HepG2 (cell line): ENCODE results near the gene JMJD8. TPM values are rescaled to one million over a fixed set of nuclear protein-coding genes. Genes with fewer than 3 reads are reported as not detected.

ENCODE experiments used
- HDAC2 ChIP-seq: sonication (generic); formaldehyde crosslinking; IDR thresholded peaks from 2 replicates; pipeline ENCODE4 v1.4.0; 2020; ENCODE audit warnings: missing genetic modification reagents
- IKZF4 ChIP-seq: sonication (generic); formaldehyde crosslinking; IDR thresholded peaks from 2 replicates; pipeline ENCODE4 v1.5.1; 2020; ENCODE audit warnings: borderline replicate concordance, mild to moderate bottlenecking, low read depth, missing genetic modification reagents; ENCODE audit errors: not compliant biosample characterization
- SALL2 ChIP-seq: sonication (generic); formaldehyde crosslinking; IDR thresholded peaks from 2 replicates; pipeline ENCODE4 v1.8.1; 2023; ENCODE audit warnings: mild to moderate bottlenecking, missing genetic modification reagents, inconsistent platforms
- SYNCRIP ChIP-seq: fragments of 200-400 bp; formaldehyde crosslinking; IDR thresholded peaks from 2 replicates; pipeline ENCODE4 v1.6.1; 2018; ENCODE audit warnings: mild to moderate bottlenecking, low read depth, low read length; ENCODE audit not compliant: insufficient read depth
- TARDBP ChIP-seq: sonication (generic); formaldehyde crosslinking; IDR thresholded peaks from 2 replicates; pipeline ENCODE4 v1.8.0; 2022; ENCODE audit warnings: mild to moderate bottlenecking, missing genetic modification reagents
- U2AF2 ChIP-seq: fragments of 200-400 bp; formaldehyde crosslinking; IDR thresholded peaks from 2 replicates; pipeline ENCODE4 v1.6.1; 2017; ENCODE audit warnings: low read depth, mild to moderate bottlenecking, low read length
- YEATS4 ChIP-seq: sonication (generic); formaldehyde crosslinking; IDR thresholded peaks from 2 replicates; pipeline ENCODE4 v1.4.0; 2020; ENCODE audit warnings: missing genetic modification reagents, borderline replicate concordance
- polyA plus RNA-seq, 8 experiments: library from polyadenylated mRNA; depleted of rRNA in 3 of 8; stranded (reverse) in 7 of 8; unstranded in 1 of 8; fragments of >200 nt; fragmentation: Illumina TruSeq in 4 of 8; extraction: Trizol in 4 of 8; gene quantifications; 2 replicates each; pipeline versions ENCODE4 v1.2.1 to v1.2.3, GENCODE V29; 2011 to 2016; ENCODE audit warnings: low read depth in 4 of 8, missing spikeins in 1 of 8, mixed read lengths in 1 of 8; ENCODE audit not compliant: insufficient read depth in 1 of 8
- total RNA-seq, 5 experiments: library from RNA; depleted of rRNA; stranded (reverse); fragments of >200 nt; fragmentation: Illumina TruSeq; extraction: Trizol; gene quantifications; 2 replicates each; pipeline ENCODE4 v1.2.3, GENCODE V29; 2016; ENCODE audit warnings: low read depth in 1 of 5
- TF ChIP-seq, protein P1 (sequence below): sonication (generic); formaldehyde crosslinking; conservative IDR thresholded peaks from 2 replicates; pipeline ENCODE4 v1.8.1; 2023; ENCODE audit warnings: missing genetic modification reagents
- TF ChIP-seq, protein P2 (sequence below): sonication (generic); formaldehyde crosslinking; IDR thresholded peaks from 2 replicates; pipeline ENCODE4 v1.4.0; 2020; ENCODE audit warnings: missing genetic modification reagents
- TF ChIP-seq, protein P3 (sequence below): IDR thresholded peaks from 2 replicates; pipeline ENCODE4 v1.6.1; 2012; ENCODE audit warnings: inconsistent platforms
- TF ChIP-seq, protein P4 (sequence below): sonication (generic); formaldehyde crosslinking; IDR thresholded peaks from 2 replicates; pipeline ENCODE4 v1.5.1; 2020; ENCODE audit warnings: mild to moderate bottlenecking, missing genetic modification reagents, moderate library complexity
- TF ChIP-seq, protein P5 (sequence below): sonication (generic); formaldehyde crosslinking; IDR thresholded peaks from 2 replicates; pipeline ENCODE4 v1.9.0; 2021; ENCODE audit warnings: mild to moderate bottlenecking, missing genetic modification reagents

JMJD8 gene
- total and polyA plus RNA-seq, 2 of the 13 experiments (the other 11 are each of a cell fraction or from before 2014, with no cell fraction given) = 2.6 to 11.8 TPM

DNA sequence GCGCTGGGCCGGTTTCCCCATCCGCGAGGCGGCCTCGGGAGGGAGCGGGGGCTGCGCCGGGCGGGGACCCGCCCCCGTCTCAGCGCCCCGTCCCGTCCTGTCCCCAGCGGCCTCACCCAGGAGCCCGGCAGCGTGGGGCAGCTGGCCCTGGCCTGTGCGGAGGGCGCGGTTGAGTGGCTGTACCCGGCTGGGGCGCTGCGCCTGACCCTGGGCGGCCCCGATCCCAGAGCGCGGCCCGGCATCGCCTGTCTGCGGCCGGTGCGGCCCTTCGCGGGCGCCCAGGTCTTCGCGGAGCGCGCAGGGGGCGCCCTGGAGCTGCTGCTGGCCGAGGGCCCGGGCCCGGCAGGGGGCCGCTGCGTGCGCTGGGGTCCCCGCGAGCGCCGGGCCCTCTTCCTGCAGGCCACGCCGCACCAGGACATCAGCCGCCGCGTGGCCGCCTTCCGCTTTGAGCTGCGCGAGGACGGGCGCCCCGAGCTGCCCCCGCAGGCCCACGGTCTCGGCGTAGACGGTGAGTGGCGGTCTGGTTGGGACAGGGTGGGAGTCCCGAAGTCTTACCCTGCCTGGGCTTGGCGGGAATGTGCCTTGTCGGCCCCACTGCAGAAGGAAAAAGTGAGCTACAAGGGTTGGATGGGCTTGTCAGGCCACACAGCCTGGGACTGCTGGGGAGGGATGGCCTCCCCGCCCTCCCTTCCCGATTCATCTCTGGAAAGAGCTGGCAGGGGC, 31.5 kb upstream of the JMJD8 start (continued):
- TF ChIP-seq, protein P1, sequence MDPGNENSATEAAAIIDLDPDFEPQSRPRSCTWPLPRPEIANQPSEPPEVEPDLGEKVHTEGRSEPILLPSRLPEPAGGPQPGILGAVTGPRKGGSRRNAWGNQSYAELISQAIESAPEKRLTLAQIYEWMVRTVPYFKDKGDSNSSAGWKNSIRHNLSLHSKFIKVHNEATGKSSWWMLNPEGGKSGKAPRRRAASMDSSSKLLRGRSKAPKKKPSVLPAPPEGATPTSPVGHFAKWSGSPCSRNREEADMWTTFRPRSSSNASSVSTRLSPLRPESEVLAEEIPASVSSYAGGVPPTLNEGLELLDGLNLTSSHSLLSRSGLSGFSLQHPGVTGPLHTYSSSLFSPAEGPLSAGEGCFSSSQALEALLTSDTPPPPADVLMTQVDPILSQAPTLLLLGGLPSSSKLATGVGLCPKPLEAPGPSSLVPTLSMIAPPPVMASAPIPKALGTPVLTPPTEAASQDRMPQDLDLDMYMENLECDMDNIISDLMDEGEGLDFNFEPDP (CRISPR knock-in tag) = no peak
- TF ChIP-seq, protein P2, sequence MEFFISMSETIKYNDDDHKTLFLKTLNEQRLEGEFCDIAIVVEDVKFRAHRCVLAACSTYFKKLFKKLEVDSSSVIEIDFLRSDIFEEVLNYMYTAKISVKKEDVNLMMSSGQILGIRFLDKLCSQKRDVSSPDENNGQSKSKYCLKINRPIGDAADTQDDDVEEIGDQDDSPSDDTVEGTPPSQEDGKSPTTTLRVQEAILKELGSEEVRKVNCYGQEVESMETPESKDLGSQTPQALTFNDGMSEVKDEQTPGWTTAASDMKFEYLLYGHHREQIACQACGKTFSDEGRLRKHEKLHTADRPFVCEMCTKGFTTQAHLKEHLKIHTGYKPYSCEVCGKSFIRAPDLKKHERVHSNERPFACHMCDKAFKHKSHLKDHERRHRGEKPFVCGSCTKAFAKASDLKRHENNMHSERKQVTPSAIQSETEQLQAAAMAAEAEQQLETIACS = no peak
- TF ChIP-seq U2AF2 (no peak), SALL2 (CRISPR knock-in tag) (0 out of 2 replicates have a peak, but pooled peaks have one; percentile 7), IKZF4 (CRISPR knock-in tag) (no peak), YEATS4 (CRISPR knock-in tag) (peak; percentile 31; the same call in 1 of the 2 replicates), TARDBP (CRISPR knock-in tag) (0 out of 2 replicates have a peak, but pooled peaks have one; percentile 28), SYNCRIP (no peak), HDAC2 (CRISPR knock-in tag) (no peak)
- TF ChIP-seq, protein P3, sequence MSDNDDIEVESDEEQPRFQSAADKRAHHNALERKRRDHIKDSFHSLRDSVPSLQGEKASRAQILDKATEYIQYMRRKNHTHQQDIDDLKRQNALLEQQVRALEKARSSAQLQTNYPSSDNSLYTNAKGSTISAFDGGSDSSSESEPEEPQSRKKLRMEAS = 0 out of 2 replicates have a peak, but pooled peaks have one; percentile 3
- TF ChIP-seq, protein P4, sequence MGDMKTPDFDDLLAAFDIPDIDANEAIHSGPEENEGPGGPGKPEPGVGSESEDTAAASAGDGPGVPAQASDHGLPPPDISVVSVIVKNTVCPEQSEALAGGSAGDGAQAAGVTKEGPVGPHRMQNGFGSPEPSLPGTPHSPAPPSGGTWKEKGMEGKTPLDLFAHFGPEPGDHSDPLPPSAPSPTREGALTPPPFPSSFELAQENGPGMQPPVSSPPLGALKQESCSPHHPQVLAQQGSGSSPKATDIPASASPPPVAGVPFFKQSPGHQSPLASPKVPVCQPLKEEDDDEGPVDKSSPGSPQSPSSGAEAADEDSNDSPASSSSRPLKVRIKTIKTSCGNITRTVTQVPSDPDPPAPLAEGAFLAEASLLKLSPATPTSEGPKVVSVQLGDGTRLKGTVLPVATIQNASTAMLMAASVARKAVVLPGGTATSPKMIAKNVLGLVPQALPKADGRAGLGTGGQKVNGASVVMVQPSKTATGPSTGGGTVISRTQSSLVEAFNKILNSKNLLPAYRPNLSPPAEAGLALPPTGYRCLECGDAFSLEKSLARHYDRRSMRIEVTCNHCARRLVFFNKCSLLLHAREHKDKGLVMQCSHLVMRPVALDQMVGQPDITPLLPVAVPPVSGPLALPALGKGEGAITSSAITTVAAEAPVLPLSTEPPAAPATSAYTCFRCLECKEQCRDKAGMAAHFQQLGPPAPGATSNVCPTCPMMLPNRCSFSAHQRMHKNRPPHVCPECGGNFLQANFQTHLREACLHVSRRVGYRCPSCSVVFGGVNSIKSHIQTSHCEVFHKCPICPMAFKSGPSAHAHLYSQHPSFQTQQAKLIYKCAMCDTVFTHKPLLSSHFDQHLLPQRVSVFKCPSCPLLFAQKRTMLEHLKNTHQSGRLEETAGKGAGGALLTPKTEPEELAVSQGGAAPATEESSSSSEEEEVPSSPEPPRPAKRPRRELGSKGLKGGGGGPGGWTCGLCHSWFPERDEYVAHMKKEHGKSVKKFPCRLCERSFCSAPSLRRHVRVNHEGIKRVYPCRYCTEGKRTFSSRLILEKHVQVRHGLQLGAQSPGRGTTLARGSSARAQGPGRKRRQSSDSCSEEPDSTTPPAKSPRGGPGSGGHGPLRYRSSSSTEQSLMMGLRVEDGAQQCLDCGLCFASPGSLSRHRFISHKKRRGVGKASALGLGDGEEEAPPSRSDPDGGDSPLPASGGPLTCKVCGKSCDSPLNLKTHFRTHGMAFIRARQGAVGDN (CRISPR knock-in tag) = peak; percentile 79
- TF ChIP-seq, protein P5, sequence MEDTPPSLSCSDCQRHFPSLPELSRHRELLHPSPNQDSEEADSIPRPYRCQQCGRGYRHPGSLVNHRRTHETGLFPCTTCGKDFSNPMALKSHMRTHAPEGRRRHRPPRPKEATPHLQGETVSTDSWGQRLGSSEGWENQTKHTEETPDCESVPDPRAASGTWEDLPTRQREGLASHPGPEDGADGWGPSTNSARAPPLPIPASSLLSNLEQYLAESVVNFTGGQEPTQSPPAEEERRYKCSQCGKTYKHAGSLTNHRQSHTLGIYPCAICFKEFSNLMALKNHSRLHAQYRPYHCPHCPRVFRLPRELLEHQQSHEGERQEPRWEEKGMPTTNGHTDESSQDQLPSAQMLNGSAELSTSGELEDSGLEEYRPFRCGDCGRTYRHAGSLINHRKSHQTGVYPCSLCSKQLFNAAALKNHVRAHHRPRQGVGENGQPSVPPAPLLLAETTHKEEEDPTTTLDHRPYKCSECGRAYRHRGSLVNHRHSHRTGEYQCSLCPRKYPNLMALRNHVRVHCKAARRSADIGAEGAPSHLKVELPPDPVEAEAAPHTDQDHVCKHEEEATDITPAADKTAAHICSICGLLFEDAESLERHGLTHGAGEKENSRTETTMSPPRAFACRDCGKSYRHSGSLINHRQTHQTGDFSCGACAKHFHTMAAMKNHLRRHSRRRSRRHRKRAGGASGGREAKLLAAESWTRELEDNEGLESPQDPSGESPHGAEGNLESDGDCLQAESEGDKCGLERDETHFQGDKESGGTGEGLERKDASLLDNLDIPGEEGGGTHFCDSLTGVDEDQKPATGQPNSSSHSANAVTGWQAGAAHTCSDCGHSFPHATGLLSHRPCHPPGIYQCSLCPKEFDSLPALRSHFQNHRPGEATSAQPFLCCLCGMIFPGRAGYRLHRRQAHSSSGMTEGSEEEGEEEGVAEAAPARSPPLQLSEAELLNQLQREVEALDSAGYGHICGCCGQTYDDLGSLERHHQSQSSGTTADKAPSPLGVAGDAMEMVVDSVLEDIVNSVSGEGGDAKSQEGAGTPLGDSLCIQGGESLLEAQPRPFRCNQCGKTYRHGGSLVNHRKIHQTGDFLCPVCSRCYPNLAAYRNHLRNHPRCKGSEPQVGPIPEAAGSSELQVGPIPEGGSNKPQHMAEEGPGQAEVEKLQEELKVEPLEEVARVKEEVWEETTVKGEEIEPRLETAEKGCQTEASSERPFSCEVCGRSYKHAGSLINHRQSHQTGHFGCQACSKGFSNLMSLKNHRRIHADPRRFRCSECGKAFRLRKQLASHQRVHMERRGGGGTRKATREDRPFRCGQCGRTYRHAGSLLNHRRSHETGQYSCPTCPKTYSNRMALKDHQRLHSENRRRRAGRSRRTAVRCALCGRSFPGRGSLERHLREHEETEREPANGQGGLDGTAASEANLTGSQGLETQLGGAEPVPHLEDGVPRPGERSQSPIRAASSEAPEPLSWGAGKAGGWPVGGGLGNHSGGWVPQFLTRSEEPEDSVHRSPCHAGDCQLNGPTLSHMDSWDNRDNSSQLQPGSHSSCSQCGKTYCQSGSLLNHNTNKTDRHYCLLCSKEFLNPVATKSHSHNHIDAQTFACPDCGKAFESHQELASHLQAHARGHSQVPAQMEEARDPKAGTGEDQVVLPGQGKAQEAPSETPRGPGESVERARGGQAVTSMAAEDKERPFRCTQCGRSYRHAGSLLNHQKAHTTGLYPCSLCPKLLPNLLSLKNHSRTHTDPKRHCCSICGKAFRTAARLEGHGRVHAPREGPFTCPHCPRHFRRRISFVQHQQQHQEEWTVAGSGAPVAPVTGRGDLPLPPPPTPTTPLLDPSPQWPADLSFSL (CRISPR knock-in tag) = no peak
